Colonic mucosa (tissue), 4 donors: Measurements from ENCODE around the gene RBP5. TPM values are rescaled to one million over a fixed set of nuclear protein-coding genes. Genes with fewer than 3 reads are reported as not detected.

ENCODE experiments used
- DNase-seq: peaks from one replicate; pipeline ENCODE4 v3.0.0-alpha.2; 2020
- H3K27ac ChIP-seq: fragments of 200-600 bp; one replicate; pipeline ENCODE4 v1.8.0; 2021
- H3K27me3 ChIP-seq: fragments of 200-600 bp; one replicate; pipeline ENCODE4 v1.8.0; 2021
- H3K36me3 ChIP-seq: fragments of 200-600 bp; one replicate; pipeline ENCODE4 v1.8.0; 2021
- H3K4me1 ChIP-seq: fragments of 200-600 bp; one replicate; pipeline ENCODE4 v1.8.0; 2021; ENCODE audit warnings: mild to moderate bottlenecking
- H3K4me3 ChIP-seq: fragments of 200-600 bp; one replicate; pipeline ENCODE4 v1.8.0; 2021
- H3K9ac ChIP-seq, 2 donors: one replicate each; pipeline ENCODE4 v1.7.0; 2013; ENCODE audit warnings: control low read depth in 2 of 2, low read depth in 2 of 2, low read length in 2 of 2
- H3K9me3 ChIP-seq: fragments of 200-600 bp; one replicate; pipeline ENCODE4 v1.8.0; 2021
- intact Hi-C: fragments of 100-400 bp; cut with DNase I; formaldehyde crosslinking; loops from one replicate; pipeline ENCODE4 v1.14.1; 2022
- total RNA-seq, 2 donors: library from RNA; stranded (reverse); fragmentation: NEBNext Ultra II Directional in 1 of 2; extraction: Animal tissue kit (Norgen Biotek cat#: 25700) in 1 of 2; gene quantifications; one replicate each; pipeline ENCODE4 v1.2.1, GENCODE V29; 2021
- TF ChIP-seq, protein P1 (sequence below): fragments of 200-600 bp; IDR thresholded peaks from one replicate; pipeline ENCODE4 v1.8.0; 2022; ENCODE audit warnings: antibody characterized with exemption, mild to moderate bottlenecking
- donor health status: healthy.
- donor health status: DM: no; HTN: no; CAD: no.
- donor health status: DM: no; HTN: no; CAD: no.

Gene RBP5
- total RNA-seq, 2 donors from 2014 or later, result 2.4 to 3.7 TPM

DNA sequence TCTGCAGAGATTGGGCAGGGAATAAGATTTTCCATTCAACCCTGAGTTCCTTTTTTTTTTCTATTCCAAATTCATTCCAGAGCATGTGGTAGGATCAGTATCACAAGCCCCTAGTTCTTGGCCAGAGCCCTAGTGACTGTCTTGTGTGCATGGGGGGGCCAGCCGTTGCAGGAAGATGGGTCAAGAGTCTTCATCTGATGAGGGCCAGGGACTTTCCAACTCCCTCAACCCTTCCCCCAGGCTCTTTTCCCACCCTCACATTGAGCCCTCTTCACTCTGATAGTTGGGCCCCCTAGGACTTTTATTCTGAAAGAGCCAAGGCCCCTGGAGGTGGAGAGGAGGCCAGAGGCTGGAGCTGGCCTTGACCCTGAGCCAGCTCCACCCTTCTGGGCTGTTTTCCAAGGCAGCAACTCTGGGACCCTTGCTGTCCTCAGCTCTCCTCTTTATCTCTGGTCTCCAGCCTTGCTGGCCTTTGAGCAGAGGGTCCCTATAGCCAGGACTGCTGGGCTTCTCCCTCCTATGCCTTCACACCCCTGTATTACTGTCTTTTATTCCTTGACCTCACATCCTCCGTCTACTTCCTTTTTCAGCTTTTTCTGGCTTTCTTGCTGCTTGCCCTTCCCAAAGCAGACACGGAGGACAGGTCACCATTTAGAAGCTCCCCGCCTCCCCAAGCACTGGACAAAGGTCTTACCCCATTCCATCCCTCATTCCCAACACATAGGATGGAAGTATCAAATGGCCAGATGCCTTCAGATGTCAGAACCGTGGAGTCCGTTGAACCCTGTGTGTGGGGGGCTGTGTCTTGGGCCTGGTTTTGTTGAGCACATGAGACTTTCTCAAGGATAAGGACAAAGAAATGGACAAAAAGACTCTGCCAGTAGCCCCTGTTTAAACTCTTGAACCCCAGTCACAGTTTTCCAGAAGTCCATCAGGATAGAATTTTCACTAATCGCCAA lies 5.6 kb downstream of the RBP5 start:
- TF ChIP-seq, protein P1, sequence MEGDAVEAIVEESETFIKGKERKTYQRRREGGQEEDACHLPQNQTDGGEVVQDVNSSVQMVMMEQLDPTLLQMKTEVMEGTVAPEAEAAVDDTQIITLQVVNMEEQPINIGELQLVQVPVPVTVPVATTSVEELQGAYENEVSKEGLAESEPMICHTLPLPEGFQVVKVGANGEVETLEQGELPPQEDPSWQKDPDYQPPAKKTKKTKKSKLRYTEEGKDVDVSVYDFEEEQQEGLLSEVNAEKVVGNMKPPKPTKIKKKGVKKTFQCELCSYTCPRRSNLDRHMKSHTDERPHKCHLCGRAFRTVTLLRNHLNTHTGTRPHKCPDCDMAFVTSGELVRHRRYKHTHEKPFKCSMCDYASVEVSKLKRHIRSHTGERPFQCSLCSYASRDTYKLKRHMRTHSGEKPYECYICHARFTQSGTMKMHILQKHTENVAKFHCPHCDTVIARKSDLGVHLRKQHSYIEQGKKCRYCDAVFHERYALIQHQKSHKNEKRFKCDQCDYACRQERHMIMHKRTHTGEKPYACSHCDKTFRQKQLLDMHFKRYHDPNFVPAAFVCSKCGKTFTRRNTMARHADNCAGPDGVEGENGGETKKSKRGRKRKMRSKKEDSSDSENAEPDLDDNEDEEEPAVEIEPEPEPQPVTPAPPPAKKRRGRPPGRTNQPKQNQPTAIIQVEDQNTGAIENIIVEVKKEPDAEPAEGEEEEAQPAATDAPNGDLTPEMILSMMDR, result no peak
- intact Hi-C loops, result no loop called here
- Histone ChIP-seq H3K4me3 (no peak overlapping the region), H3K36me3 (no peaks in the 10 kb centered on the region), H3K9ac (no peak overlapping the region), H3K9me3 (no peaks in the 10 kb centered on the region), H3K27me3 (no peaks in the 10 kb centered on the region), H3K27ac (peak overlapping the region; percentile 12), H3K4me1 (no peaks in the 10 kb centered on the region)
- no peak for DNase-seq

DNA sequence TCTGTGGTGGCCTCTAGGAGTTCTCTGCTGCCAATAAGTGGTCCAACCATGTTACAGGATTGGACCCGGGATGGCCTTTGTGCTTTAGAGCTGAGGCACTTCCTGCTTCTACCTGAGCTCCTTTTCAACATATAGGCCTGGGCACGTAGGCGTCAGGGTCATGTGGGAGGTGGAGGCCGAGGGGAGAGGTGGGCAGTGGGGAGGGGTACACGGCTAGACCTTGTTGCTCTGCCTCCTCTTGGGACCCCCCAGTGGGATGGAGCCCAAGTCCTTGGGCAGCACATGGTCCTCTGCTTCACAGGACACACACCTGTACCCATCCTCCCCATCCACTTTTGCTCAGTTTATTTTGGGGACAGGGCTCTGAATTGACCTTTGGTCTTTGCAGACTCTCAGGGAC lies 7.4 kb downstream of the RBP5 start:
- Histone ChIP-seq H3K36me3 (no peaks in the 10 kb centered on the region), H3K27ac (no peak overlapping the region), H3K4me3 (no peak overlapping the region), H3K9ac (no peak overlapping the region), H3K9me3 (no peaks in the 10 kb centered on the region), H3K27me3 (no peaks in the 10 kb centered on the region), H3K4me1 (no peaks in the 10 kb centered on the region)
- TF ChIP-seq, protein P1, result no peak
- no peak for DNase-seq
- intact Hi-C loops, result no loop called here

GRCh38 chr12:7120166-7120565 lies 8.5 kb downstream of the RBP5 start:
- Histone ChIP-seq H3K4me1 (no peaks in the 10 kb centered on the region), H3K9me3 (no peaks in the 10 kb centered on the region), H3K9ac (no peak overlapping the region), H3K4me3 (no peak overlapping the region), H3K27ac (no peak overlapping the region), H3K27me3 (no peaks in the 10 kb centered on the region), H3K36me3 (no peaks in the 10 kb centered on the region)
- no peak for DNase-seq
- intact Hi-C loops, result no loop called here
- TF ChIP-seq, protein P1, result no peak

- TF ChIP-seq, protein P1, result no peak
- no peaks in the 10 kb centered on the region for H3K36me3 ChIP-seq
- no peaks in the 10 kb centered on the region for H3K4me1 ChIP-seq
- DNase-seq, result no peak
- intact Hi-C loops, result no loop called here
- H3K9me3 ChIP-seq, result no peaks in the 10 kb centered on the region
- H3K9ac ChIP-seq, result no peak overlapping the region
- no peak overlapping the region for H3K4me3 ChIP-seq
- H3K27me3 ChIP-seq, result no peaks in the 10 kb centered on the region
- no peak overlapping the region for H3K27ac ChIP-seq
These were observed 9.8 kb downstream of the RBP5 start for GRCh38 chr12:7118881-7119280.

GRCh38 chr12:7117670-7118069 lies 11.0 kb downstream of the RBP5 start:
- Histone ChIP-seq H3K36me3 (no peaks in the 10 kb centered on the region), H3K9ac (no peak overlapping the region), H3K27ac (no peak overlapping the region), H3K27me3 (no peaks in the 10 kb centered on the region), H3K4me1 (no peaks in the 10 kb centered on the region), H3K4me3 (no peak overlapping the region), H3K9me3 (no peaks in the 10 kb centered on the region)
- TF ChIP-seq, protein P1, result no peak
- intact Hi-C loops, result no loop called here
- no peak for DNase-seq
